ENCODE measurements around the gene TNIP2.
"Not testable (repeated sequence)": the region's sequence is repeated elsewhere in the genome, so short reads cannot be mapped to it uniquely, and the experiment has no call there.

The TNIP2 gene

GRCh38 chr4:2744576-2745270, 11.4 kb downstream of the TNIP2 start:
- H3K4me1 ChIP-seq = peaks cover 77% of the 10 kb centered on the region
- no peaks in the 10 kb centered on the region for H3K9me3 ChIP-seq
- no peak overlapping the region for H3K4me3 ChIP-seq
- peaks cover 80% of the 10 kb centered on the region for H3K36me3 ChIP-seq
- TF ChIP-seq Cebpa-rat (IDR thresholded peaks at IDR 0.05) = no peak
- no peaks in the 10 kb centered on the region for H3K27me3 ChIP-seq
- no peak overlapping the region for H3K9ac ChIP-seq
- H3K4me2 ChIP-seq = no peak overlapping the region
- H3K27ac ChIP-seq = no peak overlapping the region
- H4K20me1 ChIP-seq = peaks cover 83% of the 10 kb centered on the region

- Histone ChIP-seq H3K4me1 (peaks cover 67% of the 10 kb centered on the region), H3K9ac (no peak overlapping the region), H3K27me3 (no peaks in the 10 kb centered on the region), H3K4me3 (no peak overlapping the region), H3K36me3 (peaks cover 81% of the 10 kb centered on the region), H3K4me2 (0 out of 2 replicates have a peak overlapping the region, but pooled peaks have one; percentile 2), H3K9me3 (no peaks in the 10 kb centered on the region), H4K20me1 (peaks cover 73% of the 10 kb centered on the region), H3K27ac (0 out of 2 replicates have a peak overlapping the region, but pooled peaks have one; percentile 42)
- no peak for TF ChIP-seq Cebpa-rat (IDR thresholded peaks at IDR 0.05)
Measured at GRCh38 chr4:2743518-2744445, 12.4 kb downstream of the TNIP2 start.

GRCh38 chr4:2742823-2743517, 13.2 kb downstream of the TNIP2 start:
- Histone ChIP-seq H3K27me3 (no peaks in the 10 kb centered on the region), H3K36me3 (peaks cover 89% of the 10 kb centered on the region), H4K20me1 (peaks cover 65% of the 10 kb centered on the region), H3K9me3 (no peaks in the 10 kb centered on the region), H3K27ac (peak overlapping the region; percentile 42), H3K4me1 (peaks cover 59% of the 10 kb centered on the region), H3K4me3 (no peak overlapping the region), H3K9ac (no peak overlapping the region), H3K4me2 (0 out of 2 replicates have a peak overlapping the region, but pooled peaks have one; percentile 2)
- no peak for TF ChIP-seq Cebpa-rat (IDR thresholded peaks at IDR 0.05)

- Histone ChIP-seq H3K4me3 (no peak overlapping the region), H3K4me2 (peak overlapping the region; percentile 61), H3K9ac (peak overlapping the region; percentile 35; the same call in 1 of the 2 replicates), H3K4me1 (peaks cover 52% of the 10 kb centered on the region), H3K27ac (peak overlapping the region; percentile 42), H4K20me1 (peaks cover 58% of the 10 kb centered on the region), H3K9me3 (no peaks in the 10 kb centered on the region), H3K36me3 (peaks cover 84% of the 10 kb centered on the region), H3K27me3 (no peaks in the 10 kb centered on the region)
- TF ChIP-seq Cebpa-rat (IDR thresholded peaks at IDR 0.05) = no peak
Measured at GRCh38 chr4:2742081-2742822, 13.9 kb downstream of the TNIP2 start.

GRCh38 chr4:2741626-2742025, 14.5 kb downstream of the TNIP2 start:
- Histone ChIP-seq H3K4me1 (peaks cover 46% of the 10 kb centered on the region), H3K9ac (peak overlapping the region; percentile 35; the same call in 1 of the 2 replicates), H4K20me1 (peaks cover 52% of the 10 kb centered on the region), H3K4me3 (no peak overlapping the region), H3K36me3 (peaks cover 78% of the 10 kb centered on the region), H3K27ac (peak overlapping the region; percentile 42; the same call in 1 of the 2 replicates), H3K9me3 (peaks cover 6% of the 10 kb centered on the region), H3K27me3 (no peaks in the 10 kb centered on the region), H3K4me2 (peak overlapping the region; percentile 61)
- TF ChIP-seq Cebpa-rat (IDR thresholded peaks at IDR 0.05) = no peak

- Histone ChIP-seq H3K9me3 (peaks cover 15% of the 10 kb centered on the region), H3K36me3 (peaks cover 73% of the 10 kb centered on the region), H3K4me1 (peaks cover 23% of the 10 kb centered on the region), H4K20me1 (peaks cover 18% of the 10 kb centered on the region)
- not testable (repeated sequence) for H3K27me3 ChIP-seq, H3K9ac ChIP-seq, H3K4me3 ChIP-seq, H3K27ac ChIP-seq, H3K4me2 ChIP-seq
Measured at GRCh38 chr4:2738296-2738695, 17.8 kb downstream of the TNIP2 start.

GRCh38 chr4:2735869-2736268, 20.3 kb downstream of the TNIP2 start:
- Histone ChIP-seq H3K4me1 (no peaks in the 10 kb centered on the region), H3K27ac (no peak overlapping the region), H3K4me3 (no peak overlapping the region), H3K4me2 (no peak overlapping the region), H3K9me3 (peaks cover 15% of the 10 kb centered on the region), H3K27me3 (no peaks in the 10 kb centered on the region), H3K9ac (no peak overlapping the region), H3K36me3 (peaks cover 73% of the 10 kb centered on the region), H4K20me1 (peaks cover 9% of the 10 kb centered on the region; the same call in 1 of the 2 replicates)
- no peak for TF ChIP-seq Cebpa-rat (IDR thresholded peaks at IDR 0.05)

GRCh38 chr4:2734612-2735011, 21.5 kb downstream of the TNIP2 start:
- Histone ChIP-seq H3K27me3 (no peaks in the 10 kb centered on the region), H3K4me2 (no peak overlapping the region), H3K4me1 (no peaks in the 10 kb centered on the region), H3K4me3 (no peak overlapping the region), H3K9me3 (peaks cover 15% of the 10 kb centered on the region), H4K20me1 (peaks cover 9% of the 10 kb centered on the region; the same call in 1 of the 2 replicates), H3K36me3 (peaks cover 76% of the 10 kb centered on the region), H3K27ac (no peak overlapping the region), H3K9ac (no peak overlapping the region)
- no peak for TF ChIP-seq Cebpa-rat (IDR thresholded peaks at IDR 0.05)

Measured in BLaER1 (cell line).